GM18508 (cell line): ENCODE data around the gene FBXW11.
"Not testable (repeated sequence)": the region's sequence is repeated elsewhere in the genome, so short reads cannot be mapped to it uniquely, and the experiment has no call there.

Experiments
- ATAC-seq: cut with Tn5 transposase; IDR thresholded peaks from one replicate; pipeline ENCODE4 v1.9.1; 2021; ENCODE audit warnings: moderate number of reproducible peaks; ENCODE audit not compliant: insufficient read depth, unreplicated experiment

Gene FBXW11

GRCh38 chr5:171888051-171888481 is 118.4 kb downstream of the FBXW11 start:
- ATAC-seq: no peak

- ATAC-seq: not testable (repeated sequence)
These were observed 120.4 kb downstream of the FBXW11 start for GRCh38 chr5:171886037-171886436.

GRCh38 chr5:171882118-171882517 is 124.3 kb downstream of the FBXW11 start:
- ATAC-seq: no peak

DNA sequence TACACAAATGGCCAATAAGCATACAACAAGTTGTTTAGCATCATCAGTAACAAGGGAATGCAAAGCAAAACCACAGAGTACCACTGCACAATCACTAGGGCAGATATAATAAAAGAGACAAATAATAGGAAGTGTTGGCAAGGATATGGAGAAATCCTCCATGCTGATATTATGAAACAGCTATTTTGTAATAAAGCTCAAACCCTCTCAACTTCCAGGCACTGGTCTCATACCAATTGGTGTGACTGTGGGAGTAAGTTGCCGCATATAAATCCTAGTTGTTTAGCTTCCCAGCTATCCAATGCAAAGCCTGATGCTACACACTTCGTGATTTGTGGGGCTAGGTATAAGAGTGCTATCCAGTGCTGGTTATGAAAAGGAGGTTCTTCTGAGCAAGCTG is 132.2 kb downstream of the FBXW11 start:
- no peak for ATAC-seq

GRCh38 chr5:171872666-171873065 is 133.8 kb downstream of the FBXW11 start:
- ATAC-seq: no peak

- ATAC-seq: no peak
These were observed 134.7 kb downstream of the FBXW11 start for GRCh38 chr5:171871711-171872110.

- ATAC-seq: no peak
These were observed 136.5 kb downstream of the FBXW11 start for GRCh38 chr5:171869956-171870355.

GRCh38 chr5:171868236-171868635 is 138.2 kb downstream of the FBXW11 start:
- ATAC-seq: no peak

GRCh38 chr5:171867786-171868185 is 138.7 kb downstream of the FBXW11 start:
- no peak for ATAC-seq

DNA sequence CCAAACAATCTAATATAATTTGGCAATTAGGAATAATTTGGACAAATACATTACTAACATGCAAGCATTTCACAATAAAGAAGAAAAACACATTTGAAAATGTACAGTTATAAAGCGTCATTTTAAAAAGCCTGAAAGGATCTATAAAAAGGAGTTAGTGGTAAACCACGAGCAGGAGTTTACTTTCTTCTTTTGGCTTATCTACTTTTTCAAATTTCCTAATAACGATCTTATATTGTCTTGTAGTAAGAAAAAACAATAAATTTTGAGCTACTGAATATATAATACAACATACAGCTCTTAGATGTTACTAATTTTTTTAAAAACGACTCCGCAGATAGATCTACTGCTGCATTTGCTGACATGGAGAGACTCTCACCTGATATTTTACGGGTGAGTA is 141.0 kb downstream of the FBXW11 start:
- no peak for ATAC-seq

- no peak for ATAC-seq
These were observed 142.5 kb downstream of the FBXW11 start for GRCh38 chr5:171863935-171864334.

DNA sequence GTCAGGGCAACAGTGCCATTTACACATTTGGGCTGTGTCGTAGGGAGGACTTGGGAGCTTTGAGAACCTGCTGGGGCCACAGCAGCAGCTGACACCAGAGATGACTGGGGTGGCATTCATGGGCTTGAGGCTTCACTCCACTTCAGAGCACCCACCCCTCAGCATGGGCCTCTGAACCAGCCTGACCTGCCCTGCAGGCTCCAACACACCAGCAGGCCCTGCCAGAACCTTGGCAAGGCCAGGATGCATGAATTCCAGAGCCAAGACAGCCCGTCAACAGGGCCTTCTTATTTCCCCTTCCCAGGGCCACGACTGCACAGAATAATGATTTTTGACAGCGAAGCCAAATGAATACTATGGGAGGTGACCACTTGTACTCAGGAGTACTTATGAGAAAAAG is 143.8 kb downstream of the FBXW11 start:
- no peak for ATAC-seq

- no peak for ATAC-seq
These were observed 145.1 kb downstream of the FBXW11 start for GRCh38 chr5:171861381-171861780.

DNA sequence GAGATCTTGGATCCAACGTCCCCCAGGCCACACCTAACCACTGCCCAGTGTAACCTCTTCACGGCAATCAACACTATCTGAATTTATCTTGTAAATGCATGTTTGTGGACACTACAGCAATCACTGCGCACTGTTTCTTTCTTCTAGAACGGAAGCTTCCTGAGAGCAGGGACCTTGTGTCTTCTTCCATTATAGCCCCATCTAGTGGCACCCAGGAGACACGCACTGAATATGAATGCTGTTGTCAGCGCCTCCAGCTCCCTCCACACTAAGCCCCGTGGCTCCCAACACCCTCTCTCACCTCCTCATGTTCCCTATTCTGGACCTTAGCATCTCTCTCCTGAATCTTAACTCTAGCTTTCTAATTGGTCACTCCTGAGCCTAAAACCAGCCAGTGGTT is 148.1 kb downstream of the FBXW11 start:
- ATAC-seq: no peak

GRCh38 chr5:171857489-171857876 is 149.0 kb downstream of the FBXW11 start:
- ATAC-seq: no peak

GRCh38 chr5:171855798-171856763 is 150.4 kb downstream of the FBXW11 start:
- ATAC-seq: no peak

DNA sequence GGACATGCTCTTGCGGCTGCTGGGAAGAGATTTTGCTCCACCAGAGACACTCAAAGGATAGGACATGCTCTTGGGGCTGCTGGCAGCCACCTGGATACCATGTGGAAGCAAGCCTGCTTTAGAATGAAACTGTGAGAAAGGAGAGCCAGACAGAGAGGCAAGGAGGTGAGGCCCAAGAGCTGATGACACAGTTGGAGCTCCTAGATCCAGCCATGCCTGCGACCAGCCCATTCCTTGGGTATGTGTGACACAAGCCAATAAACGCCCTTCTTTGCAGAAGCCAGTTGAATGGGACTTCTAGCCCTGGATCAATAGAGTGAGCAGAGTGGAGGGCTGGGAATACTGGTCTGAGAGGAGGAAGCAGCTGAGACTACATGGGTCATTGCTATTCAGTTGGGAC is 151.2 kb downstream of the FBXW11 start:
- no peak for ATAC-seq

- ATAC-seq: no peak
These were observed 154.2 kb downstream of the FBXW11 start for GRCh38 chr5:171852255-171852681.

DNA sequence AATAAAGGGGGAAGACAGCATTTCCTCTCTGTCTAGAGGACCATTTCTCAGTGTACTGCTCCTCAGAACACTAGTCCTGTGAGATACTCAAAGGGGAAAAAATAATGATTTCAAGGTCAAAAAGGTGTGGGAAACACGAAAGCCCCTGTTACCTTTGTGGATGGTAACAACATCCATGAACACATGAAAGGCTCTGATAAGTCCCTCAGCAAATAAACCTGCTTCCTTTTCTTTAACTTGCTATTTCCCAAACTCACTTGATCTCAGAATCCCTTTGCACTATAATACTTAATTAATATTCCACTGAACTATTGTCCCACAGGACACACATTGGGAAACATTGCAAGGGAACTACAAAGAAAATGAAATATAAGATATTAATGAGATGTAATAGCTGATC is 155.2 kb downstream of the FBXW11 start:
- no peak for ATAC-seq

- no peak for ATAC-seq
These were observed 156.0 kb downstream of the FBXW11 start for GRCh38 chr5:171850324-171850947.

- no peak for ATAC-seq
These were observed 156.7 kb downstream of the FBXW11 start for GRCh38 chr5:171849585-171850323.
